HG02588 (cell line): ENCODE results near the gene GNPAT.
A peak's percentile ranks its signal among the peaks of the same experiment; 100 is the strongest.

ENCODE experiments used
- ATAC-seq: cut with Tn5 transposase; IDR thresholded peaks from one replicate; pipeline ENCODE4 v1.9.1; 2021; ENCODE audit warnings: mild to moderate bottlenecking, moderate library complexity; ENCODE audit not compliant: unreplicated experiment

GNPAT gene

GRCh38 chr1:231313661-231314060, 72.6 kb downstream of the GNPAT start:
- no peak for ATAC-seq

- ATAC-seq, result peak; percentile 85
Measured at GRCh38 chr1:231315887-231316286, 74.9 kb downstream of the GNPAT start.

- no peak for ATAC-seq
Measured at GRCh38 chr1:231317306-231318014, 76.4 kb downstream of the GNPAT start.

- no peak for ATAC-seq
Measured at GRCh38 chr1:231318015-231318355, 77.0 kb downstream of the GNPAT start.

GRCh38 chr1:231318568-231318967, 77.6 kb downstream of the GNPAT start:
- no peak for ATAC-seq

- ATAC-seq, result no peak
Measured at GRCh38 chr1:231319080-231319479, 78.1 kb downstream of the GNPAT start.

GRCh38 chr1:231322880-231323530, 82.0 kb downstream of the GNPAT start:
- no peak for ATAC-seq

- ATAC-seq, result no peak
Measured at GRCh38 chr1:231324660-231325059, 83.6 kb downstream of the GNPAT start.

GRCh38 chr1:231326248-231326647, 85.2 kb downstream of the GNPAT start:
- no peak for ATAC-seq
